Lower leg skin (tissue), 3 donors: ENCODE results near the gene ANKFN1.

Source experiments
- POLR2A ChIP-seq, 2 donors: fragments of 450-650 bp; IDR thresholded peaks; one replicate each; pipeline ENCODE4 v1.6.1; 2016 to 2017; ENCODE audit warnings: antibody characterized with exemption in 2 of 2, mild to moderate bottlenecking in 1 of 2, moderate library complexity in 1 of 2
- TF ChIP-seq, protein P1 (sequence below), 3 donors: fragments of 450-650 bp; IDR thresholded peaks; one replicate each; pipeline ENCODE4 v1.5.1; 2016; ENCODE audit warnings: antibody characterized with exemption in 3 of 3, mild to moderate bottlenecking in 3 of 3, moderate library complexity in 2 of 3

DNA sequence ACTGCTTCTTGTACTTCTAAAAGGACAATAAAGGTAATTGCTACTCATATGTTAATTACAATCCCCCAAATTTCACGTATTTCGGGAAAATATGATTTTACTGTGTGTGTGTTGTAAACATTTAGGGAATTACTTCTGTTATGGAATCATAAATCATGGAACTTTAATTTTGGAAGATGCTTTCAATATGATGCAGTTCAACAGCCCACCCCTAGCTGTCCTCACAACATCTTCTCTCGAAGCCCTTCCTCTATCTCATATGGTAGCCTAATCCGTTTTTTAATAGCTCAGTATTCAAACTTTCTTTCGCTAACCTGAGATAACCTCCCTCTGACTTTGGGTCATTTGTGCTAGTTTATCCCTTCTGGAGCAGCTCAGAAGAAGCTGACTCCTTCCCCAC is 78.4 kb downstream of the ANKFN1 start:
- TF ChIP-seq, protein P1, sequence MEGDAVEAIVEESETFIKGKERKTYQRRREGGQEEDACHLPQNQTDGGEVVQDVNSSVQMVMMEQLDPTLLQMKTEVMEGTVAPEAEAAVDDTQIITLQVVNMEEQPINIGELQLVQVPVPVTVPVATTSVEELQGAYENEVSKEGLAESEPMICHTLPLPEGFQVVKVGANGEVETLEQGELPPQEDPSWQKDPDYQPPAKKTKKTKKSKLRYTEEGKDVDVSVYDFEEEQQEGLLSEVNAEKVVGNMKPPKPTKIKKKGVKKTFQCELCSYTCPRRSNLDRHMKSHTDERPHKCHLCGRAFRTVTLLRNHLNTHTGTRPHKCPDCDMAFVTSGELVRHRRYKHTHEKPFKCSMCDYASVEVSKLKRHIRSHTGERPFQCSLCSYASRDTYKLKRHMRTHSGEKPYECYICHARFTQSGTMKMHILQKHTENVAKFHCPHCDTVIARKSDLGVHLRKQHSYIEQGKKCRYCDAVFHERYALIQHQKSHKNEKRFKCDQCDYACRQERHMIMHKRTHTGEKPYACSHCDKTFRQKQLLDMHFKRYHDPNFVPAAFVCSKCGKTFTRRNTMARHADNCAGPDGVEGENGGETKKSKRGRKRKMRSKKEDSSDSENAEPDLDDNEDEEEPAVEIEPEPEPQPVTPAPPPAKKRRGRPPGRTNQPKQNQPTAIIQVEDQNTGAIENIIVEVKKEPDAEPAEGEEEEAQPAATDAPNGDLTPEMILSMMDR (IDR thresholded peaks at IDR 0.05): no peak
- no peak for TF ChIP-seq POLR2A (IDR thresholded peaks at IDR 0.05)
